Muscle of arm (tissue), 12 donors: ENCODE measurements around the gene ARL15. TPM values are rescaled to one million over a fixed set of nuclear protein-coding genes. Genes with fewer than 3 reads are reported as not detected.
"Not testable (repeated sequence)": the region's sequence is repeated elsewhere in the genome, so short reads cannot be mapped to it uniquely, and the experiment has no call there.

Experiments used
- DNase-seq: peaks from one replicate; pipeline ENCODE4 v3.0.0-alpha.2; 2013
- polyA plus RNA-seq, 12 donors: library from polyadenylated mRNA; unstranded; fragments of 120-200 nt; gene quantifications; one replicate each; pipeline ENCODE4 v1.2.1, GENCODE V29; 2013; ENCODE audit not compliant: insufficient read length in 12 of 12

ARL15 gene
- polyA plus RNA-seq, 12 donors = 22.9 to 139 (median 30.5) TPM

DNA sequence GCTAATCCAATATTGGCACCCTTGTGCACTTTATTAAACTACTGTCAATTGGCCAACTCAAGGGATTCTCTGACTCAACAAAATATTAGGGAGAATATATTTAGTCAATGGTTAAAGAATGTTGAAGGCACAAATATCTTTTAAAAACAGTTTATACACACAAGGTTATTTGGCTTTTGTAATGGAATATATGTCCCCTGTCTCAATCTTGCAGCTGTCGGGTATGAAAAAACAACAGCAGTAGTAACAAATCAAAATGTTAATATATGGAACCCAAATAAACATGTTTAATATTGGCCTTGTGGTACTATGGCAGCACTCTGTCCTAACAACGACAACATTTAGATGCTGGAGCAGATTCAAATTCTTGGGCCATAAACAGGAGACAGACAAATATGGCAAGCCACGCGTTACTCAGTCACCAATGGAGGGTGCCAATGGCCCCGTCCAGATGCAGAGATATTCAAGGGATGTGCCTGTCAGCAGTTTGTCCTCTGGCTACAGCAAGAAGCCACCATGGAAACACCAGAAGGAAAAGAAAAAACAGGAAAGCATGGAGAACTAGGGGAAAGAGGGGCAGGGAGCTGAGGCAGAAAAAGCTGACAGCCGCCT, 408.0 kb downstream of the ARL15 start:
- no peak for DNase-seq

DNA sequence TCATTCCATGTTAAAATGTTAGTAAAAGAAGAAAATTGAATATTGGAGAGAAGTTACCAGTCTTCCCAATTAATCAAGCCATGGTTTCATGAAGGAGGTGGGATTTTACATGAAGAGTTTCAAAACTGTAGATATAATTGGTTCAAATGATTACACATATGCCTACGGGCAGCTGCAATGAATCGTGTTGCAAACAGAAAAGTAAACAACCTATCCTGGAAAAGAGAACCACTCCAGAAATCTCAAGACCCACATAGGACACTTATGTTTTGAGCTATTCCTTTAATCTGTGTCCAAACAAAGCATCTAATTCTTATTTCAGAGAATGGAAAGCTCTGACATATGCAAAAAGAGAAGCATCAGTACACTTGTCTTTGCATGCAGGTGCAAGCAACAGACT, 409.7 kb downstream of the ARL15 start:
- no peak for DNase-seq

DNA sequence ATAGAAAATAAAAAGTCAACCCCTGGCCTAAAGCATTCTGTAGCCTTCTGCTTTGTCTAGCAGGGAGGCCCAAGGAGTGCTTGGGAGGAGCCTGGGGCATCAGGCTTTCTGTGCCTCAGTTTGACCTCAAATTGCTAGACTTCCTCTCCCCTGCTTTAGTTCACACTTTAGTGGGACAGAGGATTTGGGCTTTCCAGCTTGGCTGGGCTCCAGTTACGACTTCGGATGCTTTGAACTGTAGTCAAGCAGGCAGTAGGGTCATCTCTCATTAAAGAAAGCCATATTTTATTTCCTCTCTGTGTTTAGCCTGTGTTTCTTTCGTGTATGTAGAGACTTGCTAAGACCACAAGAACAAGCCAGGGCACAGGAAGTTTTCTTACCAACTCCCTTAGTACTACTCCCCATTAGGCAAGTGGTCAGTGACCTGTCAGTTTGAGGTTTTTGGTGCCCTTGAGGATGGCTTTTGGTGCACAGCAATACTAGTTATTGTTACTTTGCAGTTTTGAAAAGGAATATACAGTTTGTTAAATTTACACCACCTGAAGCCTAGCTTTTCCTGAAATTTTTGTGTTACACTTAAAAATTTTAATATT, 415.2 kb downstream of the ARL15 start:
- no peak for DNase-seq

DNA sequence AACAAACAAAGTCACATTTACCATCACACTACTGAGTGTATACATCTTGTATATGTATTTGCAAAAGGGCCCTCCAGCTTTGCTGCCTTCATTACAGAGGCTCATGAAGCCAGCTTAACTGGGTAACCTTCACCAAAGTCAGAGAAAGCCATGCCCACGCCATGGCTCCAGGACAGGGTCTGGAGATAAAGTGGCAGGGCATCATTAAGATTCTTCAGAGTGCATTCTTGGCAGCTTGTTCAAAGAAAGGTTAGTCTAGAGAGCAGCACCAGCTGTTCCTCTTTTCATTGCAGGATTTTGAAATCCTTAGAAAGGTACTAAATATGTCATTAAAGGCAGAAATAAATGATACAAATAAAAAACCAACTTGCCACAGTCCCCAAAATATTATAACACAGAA, 416.7 kb downstream of the ARL15 start:
- no peak for DNase-seq

DNA sequence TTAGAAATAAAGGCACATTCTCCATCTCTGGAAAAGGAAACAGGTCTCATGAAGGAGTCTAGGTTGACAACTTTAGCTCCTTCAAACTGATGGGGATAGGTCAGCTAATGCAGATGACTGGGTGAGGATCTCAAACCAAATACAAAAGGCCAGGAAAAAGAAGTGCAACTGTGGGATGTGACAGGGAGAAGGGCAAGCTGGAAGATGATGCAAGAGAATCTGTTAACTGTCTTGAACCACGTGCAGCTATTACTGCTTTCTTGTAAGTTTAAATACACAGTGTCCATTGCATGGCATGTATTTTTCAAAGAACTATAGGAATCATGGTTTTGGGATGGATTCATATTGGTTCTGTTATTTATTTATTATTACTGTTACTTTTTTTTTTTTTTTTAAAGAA, 418.1 kb downstream of the ARL15 start:
- no peak for DNase-seq

DNA sequence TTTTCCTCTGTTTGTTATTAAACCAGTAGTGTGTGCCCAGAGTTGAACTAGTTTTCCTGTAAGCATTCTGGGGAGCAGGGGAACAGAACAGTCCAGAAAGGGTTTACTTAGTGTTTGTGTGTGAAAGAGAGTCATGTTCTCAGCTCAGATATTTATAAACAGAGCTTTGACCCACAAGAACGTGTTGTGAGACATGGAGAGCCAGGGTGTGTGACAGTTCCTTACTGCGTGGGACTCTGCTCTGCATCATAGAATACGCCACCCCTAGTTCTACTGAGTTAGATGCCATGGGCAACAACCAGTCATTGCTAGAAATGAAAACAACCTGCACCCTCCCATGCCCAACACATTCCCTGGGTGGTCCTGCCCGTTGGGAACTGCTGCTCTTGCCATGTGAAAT, 419.2 kb downstream of the ARL15 start:
- no peak for DNase-seq

DNA sequence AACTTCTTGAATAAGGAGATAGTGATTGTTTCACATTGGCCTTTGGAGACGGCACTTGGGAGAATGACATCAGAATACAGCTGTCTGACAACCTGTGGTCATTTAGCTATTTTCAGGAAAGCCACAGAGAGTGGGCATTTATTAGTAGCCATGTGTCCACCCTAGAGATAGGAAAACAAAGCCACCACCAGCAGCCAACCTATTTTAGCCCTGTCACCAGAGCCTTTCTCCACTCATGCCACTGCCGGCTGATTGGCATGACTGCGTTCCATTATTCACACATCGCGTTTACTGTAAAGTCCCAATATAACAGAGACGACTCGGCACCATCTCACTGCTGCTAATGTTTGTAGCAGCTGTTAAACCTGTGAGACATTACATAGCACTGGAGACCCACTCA, 419.9 kb downstream of the ARL15 start:
- DNase-seq = no peak

DNA sequence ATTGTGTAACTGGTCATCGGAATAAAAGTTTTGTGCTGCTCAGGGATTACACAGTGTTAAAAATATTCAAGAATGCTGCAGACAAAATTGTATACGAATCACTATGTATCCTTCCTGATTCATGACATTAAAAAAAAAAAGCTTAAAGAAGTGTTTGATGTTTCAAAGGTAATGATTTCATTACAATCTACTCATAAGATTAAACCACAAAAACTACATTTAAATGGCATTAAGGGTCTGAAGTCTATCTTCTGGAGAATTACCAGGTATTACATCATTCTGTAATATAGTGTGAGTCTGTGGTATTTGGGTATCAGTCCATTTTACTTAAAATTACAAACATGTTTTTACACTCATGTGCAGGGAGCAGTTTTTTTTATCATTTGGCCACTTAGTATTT, 425.5 kb downstream of the ARL15 start:
- no peak for DNase-seq

DNA sequence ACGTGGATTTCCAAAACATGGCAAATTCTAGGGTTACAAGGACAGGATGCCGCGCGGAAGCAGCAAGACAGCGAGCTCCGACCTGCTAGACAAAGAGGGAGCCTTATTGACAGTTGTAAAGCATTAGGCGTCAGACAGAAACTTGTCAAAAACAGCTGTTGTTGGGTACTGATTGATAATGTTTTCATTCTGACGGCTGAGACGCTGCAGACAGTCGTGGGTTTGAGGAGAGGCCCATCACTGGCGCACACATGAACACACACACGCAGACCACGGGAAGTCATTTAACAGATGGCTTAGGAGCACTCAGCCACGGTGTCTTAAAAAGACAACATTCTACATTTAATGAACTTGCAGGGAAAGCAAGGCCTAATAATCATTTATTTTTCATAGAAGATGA, 426.0 kb downstream of the ARL15 start:
- no peak for DNase-seq

DNA sequence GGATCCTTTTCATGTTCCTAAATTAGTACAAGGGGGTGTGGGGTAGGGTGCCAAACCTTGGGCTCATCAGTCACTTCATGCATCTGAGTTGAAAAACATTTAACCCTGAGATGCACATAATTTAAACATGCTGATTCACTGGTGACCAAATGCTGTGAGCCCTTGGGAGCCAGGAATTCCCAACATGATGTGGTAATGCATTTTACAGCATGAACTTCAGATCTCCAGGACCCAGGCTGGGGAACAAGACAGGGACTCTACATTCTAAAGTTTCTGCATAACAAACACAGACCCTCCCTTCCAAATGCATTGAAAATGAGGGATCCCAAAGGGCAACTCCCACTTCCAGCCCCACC, 427.7 kb downstream of the ARL15 start:
- DNase-seq = no peak

DNA sequence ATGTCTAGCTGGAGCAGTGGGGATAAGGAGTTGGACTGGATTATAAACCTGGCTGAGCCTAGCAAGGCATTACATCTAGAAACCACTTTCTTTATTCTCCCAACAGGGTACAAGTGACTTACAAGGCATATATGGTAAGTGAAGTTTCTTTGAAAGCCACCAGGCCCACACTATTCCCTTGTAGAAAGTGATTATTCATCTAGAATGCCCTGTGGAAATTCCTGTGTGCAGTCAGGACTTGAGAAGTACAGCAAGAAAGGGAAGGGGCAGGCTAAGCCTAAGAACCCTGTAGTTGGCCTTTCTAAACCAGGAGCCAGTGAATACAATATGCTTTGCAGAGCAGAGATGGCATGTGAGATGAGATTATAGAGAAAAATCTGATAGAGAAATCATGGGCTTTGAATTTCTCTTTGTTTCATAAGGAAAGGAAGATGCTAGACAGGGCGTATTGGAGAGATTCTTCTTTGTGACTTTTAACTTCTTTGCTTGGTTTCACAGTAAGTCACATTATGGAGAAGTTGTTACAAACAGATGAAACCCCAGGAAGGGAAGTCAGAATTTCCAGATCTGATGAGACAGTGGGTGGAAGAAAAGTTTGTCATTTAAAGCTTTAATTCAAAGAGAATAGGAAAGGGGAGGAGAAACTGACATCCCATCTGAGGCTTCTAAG, 428.2 kb downstream of the ARL15 start:
- no peak for DNase-seq

DNA sequence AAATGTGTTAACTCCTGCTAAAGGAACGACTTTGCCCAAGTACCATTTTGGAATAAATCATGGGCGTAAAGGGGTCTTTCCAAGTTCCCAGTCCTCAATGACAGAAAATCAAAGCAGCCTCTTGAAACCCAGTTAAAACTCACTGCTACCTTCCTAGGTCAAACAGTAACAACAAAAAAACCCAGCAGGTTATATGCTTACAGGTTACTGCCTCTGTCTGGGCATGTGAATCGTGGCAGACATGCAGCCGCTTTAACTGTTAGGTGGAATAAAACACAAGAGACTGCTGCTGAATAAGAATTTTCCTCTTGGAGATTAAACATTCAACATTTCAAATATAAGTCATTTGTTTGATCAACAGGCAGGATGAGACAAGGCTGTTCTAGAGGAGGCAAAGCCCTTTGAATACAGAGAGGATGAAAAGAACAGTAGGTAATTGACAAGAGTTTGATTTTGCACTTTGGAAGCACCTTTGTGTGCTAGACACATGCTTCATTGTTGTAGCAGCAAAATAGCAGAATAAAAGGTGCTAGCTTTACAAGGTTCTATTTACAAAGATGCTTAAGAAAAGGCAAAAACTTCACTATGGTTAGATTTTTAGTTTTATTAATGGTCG, 430.6 kb downstream of the ARL15 start:
- DNase-seq = no peak

DNA sequence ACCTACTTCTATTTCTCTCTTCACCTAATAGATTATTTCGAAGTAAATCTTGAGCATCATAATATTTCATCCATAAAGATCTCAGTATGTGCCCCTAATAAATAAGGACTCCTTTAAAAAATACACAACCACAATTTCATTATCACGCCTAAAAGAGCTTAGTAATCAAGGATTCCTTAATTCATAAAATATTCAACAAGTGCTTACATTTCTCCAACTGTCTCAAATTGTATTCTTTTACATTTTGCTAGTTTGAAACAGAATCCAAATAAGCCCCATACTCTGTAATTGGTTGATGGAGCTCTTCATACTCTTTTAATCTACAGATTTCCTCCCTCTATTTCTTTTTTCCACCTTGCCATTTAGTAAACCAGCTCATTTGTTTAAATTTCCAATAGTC, 432.4 kb downstream of the ARL15 start:
- DNase-seq = no peak

DNA sequence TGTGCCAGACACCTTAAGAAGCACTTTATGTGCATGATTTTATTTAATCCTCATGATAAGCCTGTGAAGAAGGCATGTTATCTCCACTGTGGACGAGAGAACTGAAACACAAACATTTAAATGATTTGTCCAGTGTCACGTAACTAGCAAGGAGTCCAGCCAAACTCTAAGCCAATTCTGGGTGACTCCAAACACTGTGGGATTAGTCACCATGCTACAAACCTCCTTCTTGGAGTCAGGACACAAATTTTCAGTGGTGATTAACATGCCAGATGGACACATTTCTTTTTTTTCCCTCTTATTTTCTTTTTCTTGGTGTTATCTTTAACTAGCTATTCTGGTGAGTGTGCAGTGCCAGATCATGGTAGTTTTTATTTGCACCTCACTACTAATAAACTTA, 433.1 kb downstream of the ARL15 start:
- DNase-seq = no peak

DNA sequence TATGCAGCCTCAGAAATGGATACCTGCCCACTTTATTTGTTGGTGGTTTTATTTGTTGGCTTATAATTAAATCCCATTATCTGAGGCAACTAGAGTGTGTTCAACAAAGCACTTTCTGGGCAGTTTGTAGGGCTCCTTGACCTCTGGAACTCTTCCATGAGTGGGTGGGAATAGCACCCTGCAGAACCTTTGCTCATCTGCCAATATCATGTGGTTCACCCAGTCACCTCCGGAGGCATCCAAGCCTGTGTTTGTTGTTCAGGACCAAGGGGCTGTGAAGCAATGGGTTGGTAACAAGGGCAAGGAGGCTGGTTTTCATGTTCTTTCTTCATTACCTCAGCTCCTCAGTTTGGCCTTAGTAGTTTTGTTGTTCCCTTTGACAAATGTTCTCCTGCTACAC, 436.0 kb downstream of the ARL15 start:
- DNase-seq = no peak

DNA sequence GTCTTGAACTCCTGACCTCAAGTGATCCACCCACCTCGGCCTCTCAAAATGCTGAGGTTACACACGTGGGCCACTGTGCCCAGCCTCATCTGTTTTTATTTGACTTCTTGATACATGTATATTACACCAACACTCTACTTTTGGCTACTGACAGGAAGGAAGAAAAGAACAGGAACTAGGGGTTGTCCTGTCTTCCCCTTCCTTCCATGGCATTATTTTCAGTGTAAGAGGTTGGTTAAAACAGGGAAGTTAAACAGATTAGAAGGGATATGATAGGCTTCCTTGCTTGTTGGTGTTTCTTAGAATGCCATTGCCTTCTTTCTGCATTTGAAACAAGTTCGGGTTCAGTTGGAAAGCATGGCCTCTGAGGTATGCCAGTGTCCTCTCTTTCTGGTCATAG, 437.1 kb downstream of the ARL15 start:
- DNase-seq = no peak

DNA sequence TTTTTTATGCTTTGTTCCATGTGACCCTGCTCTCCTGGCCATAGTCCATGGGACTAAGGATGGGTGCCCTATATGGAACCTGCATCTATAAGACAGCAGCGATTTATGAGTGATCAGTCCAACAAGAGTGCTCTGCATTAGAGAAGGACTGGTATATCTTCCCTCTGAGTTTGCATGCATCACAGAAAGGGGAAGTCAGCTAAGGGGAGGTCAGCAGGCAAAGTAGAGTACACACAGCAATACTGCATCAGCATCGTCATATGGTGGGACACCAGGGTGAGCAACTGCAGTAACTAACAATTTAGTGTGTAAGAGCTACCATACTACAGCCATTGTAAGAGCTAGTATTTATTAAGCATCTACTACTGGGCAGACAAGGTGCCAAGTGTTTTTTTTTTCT, 438.6 kb downstream of the ARL15 start:
- DNase-seq = no peak

DNA sequence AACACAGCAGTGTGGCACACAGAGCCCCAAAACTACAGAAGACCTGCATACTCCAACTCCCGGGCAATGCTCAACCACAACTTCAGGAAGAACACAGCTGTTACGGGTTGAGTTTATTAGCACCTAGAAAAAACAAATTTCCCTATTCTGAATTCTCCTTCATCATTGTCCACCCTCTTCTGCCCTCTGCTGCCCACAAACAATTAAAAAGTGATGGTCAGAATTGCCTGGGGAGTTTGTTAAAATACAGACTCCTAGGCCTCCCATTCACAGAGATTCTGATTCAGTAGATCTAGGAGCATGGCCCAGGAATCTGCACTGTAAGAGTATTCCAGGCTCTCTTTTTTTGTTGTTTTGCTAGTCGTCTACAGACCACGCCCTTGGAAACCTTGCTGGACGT, 439.3 kb downstream of the ARL15 start:
- DNase-seq = no peak

DNA sequence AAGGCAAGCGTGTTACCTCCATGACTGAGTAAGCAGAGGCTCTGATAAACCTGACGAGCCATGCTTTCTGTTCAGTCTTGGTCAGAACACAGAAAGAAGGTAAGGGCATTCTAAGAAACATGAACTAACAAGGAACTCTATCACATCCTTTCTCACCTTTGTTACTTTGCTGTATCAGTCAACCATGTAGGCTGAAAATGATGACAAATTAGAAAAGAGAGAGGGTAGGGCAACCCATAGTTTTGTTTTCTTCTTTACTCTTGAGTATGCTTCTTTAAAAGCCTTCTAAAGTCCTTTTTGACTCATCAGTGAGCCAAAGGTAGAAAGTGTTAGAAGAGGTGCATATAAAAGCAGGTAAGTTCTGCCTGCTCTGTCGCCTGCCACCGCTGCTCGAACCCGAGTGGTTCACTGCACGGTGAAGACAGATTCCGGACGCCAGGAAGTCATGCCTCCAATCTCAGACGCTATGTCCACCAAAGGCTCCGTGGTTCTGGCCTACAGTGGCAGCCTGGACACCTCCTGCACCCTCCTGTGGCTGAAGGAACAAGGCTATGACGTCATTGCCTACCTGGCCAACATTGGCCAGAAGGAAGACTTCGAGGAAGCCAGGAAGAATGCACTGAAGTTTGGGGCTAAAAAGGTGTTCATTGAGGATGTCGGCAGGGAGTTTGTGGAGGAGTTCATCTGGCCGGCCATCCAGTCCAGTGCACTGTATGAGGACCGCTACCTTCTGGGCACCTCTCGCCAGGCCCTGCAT, 451.5 kb downstream of the ARL15 start:
- no peak for DNase-seq

DNA sequence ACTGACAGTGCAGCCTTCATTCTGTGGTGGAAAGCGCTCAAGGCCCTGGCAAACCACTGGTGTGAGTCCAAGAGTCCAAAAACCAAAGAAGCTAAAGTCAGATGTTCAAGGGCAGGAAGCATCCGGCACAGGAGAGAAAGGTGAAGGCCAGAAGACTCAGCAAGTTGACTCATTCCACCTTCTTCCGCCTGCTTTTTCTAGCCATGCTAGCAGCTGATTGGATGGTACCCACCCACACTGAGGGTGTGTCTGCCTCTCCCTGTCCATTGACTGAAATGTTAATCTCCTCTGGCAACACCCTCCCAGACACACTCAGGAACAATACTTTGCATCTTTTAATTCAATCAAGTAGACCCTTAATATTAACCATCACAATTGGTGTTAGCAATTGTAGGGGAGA, 453.9 kb downstream of the ARL15 start:
- no peak for DNase-seq

DNA sequence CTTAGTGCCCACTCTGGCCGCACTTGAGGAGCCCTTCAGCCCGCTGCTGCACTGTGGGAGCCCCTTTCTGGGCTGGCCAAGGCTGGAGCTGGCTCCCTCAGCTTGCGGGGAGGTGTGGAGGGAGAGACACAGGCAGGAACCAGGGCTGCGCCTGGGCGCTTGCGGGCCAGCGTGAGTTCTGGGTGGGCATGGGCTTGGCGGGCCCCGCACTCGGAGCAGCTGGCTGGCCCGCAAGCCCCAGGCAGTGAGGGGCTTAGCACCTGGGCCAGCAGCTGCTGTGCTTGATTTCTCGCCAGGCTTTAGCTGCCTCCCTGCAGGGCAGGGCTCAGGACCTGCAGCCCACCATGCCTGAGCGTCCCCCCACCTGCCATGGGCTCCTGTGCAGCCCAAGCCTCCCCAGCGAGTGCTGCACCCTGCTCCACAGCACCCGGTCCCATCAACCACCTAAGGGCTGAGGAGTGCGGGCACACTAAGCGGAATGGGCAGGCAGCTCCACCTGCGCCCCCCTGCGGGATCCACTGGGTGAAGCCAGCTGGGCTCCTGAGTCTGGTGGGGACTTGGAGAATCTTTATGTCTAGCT, 473.4 kb downstream of the ARL15 start:
- DNase-seq = not testable (repeated sequence)

DNA sequence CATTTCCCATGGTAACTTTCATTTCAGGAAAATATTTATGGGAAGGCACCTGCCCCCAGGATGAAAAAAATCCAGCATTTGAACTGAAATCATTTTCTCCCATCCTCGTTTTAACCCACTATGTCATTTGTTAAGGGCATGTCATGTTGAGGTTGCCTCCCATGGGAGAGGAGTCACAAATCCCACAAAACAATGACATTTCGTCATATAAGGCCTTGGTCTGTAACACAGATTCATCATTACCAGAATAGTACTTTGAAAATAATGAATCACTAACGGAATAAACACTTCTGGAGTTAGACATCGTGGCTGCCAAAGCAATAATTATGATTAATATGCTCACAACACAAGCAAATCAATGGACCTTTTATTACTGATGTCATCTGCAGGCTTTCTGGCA, 475.9 kb downstream of the ARL15 start:
- DNase-seq = no peak
